ENCODE measurements around the gene GRIK5.
"Not testable (repeated sequence)": the region's sequence is repeated elsewhere in the genome, so short reads cannot be mapped to it uniquely, and the experiment has no call there.

GRCh38 chr19:41991925-41992569, 78.0 kb downstream of the GRIK5 start:
- TF ChIP-seq CTCF (IDR thresholded peaks at IDR 0.05; ENCODE audit: poor library complexity); EZH2 (IDR thresholded peaks at IDR 0.05; ENCODE audit: borderline replicate concordance): not testable (repeated sequence)
